CD4-positive, alpha-beta T cell treated with Interleukin-2 at 100 ng/mL for 4 hours (primary cell): ENCODE data around the gene COL17A1.

ENCODE experiments used
- DNase-seq: peaks from one replicate; pipeline ENCODE4 v3.0.0-alpha.2; 2020; ENCODE audit warnings: low spot score

The COL17A1 gene

GRCh38 chr10:103985726-103986125 lies 100.0 kb downstream of the COL17A1 start:
- no peak for DNase-seq

GRCh38 chr10:103983367-103983911 lies 102.2 kb downstream of the COL17A1 start:
- DNase-seq, result peak; percentile 52

GRCh38 chr10:103982639-103983038 lies 103.0 kb downstream of the COL17A1 start:
- no peak for DNase-seq
